Stimulated activated naive CD4-positive, alpha-beta T cell (primary cell): ENCODE results near the gene TLE7.

Source experiments
- DNase-seq, 6 experiments: peaks; one replicate each; lab custom pipeline; 2025; lab: John Stamatoyannopoulos, UW

TLE7 gene

DNA sequence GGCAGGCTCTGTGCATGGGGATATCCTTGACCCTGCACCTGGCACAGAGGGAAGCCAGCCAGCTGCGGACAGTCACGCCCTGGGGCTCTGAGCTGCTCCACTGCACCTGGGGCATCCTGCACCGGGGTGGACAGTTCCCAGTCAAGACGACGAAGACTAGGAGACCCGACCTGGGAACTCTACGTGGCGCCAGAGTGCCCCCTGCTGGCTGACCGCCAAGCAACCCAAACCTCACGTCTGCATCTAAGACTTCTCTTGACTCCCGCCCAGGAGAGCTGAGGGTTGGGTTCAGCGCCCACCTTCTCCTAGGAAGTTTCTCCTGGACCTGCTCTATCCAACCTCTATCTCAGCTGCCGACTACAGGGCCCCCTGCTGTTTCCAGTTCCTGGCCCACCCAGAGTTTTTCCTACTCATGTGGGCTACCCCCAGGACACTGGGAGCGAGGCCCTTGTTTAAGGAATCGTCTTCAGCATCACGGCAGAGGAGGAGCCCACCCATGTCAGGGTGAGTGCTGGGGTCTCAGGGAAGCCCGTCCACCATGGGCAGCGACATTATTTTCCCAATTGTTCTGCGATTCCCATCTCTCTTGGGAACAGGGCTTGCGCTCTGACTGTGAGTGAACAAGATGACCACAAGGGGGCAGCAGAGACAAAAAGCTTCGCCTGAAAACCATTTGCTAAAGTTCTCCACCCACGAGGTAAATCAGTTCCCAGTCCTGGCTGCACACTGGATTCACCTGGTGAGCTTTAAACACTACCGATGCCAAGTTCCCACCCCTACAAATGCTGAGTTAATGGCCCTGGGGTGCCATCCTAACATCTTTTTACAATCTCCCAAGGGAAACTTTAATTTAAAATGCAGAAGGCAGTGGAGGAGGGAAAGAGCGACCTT lies 29.3 kb downstream of the TLE7 start:
- DNase-seq, result peak; percentile 31 to 75 (median 49)

DNA sequence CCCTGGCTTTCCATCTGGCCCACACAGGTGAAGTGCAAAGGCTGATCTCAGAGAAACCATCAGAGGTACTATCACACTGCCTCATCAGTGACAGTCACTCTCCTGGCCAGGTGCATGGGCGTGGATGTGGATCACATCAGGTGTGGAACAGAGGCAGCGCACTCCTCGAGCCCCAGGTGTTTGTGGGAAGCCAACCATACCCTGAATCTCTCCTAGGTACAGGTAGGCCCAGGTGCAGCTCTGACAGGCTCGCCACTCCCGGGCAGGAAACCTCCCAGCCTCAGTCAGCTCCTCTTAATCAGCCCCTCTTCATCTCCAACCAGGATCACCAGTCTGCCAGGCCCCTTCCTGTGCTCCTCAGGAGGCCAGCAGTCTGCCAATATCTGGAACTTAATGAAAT lies 31.7 kb downstream of the TLE7 start:
- no peak for DNase-seq

DNA sequence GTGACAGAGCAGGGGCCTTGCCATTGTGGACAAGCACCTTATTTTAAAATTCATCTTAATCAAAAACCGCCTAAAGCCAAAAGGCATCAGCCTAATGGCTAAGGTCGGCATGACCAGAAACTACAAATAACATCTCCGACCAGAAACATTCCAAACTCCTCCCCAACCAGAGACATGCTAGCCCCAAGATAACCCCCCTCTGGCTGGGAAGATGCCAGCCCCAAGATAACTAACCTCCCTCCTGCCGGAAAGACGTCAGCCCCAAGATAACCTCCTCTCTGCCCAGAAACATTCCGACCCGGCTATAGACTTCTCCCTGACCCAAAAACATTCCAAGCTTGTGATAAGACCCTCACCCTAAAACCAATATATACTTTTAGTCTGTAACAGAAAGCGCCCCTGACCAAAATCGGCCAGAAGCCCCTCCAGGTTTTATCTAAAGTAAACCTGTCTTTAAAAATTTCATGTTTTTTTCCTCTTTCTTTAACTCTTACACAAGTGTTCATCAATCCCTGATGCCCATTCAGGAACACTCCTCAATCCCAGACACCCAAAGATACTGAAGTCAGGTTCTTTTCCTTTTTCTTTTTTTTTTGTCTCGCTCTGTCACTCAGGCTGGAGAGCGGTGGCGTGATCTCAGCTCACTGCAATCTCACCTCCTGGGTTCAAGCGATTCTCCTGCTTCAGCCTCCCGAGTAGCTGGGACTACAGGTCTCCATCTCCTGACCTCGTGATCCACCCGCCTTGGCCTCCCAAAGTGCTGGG lies 32.7 kb downstream of the TLE7 start:
- DNase-seq, result no peak

DNA sequence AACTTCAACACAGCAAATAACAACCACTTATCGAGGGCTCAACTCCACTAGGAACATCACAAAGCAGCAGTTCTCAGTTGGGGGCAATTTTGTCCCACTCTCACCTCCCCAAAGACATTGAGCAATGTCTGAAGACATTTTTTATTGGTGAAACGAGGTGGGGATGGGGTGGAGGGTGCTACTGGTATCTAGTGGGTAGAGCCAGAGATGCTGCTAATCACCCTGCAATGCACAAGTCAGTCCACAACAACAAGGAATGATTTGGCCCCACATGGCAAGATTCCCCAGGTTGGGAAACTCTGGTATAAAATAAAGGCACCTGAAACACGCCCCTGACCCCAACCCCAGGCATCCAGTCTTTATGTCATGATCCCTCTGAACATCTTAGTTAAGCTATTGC lies 33.3 kb downstream of the TLE7 start:
- no peak for DNase-seq

DNA sequence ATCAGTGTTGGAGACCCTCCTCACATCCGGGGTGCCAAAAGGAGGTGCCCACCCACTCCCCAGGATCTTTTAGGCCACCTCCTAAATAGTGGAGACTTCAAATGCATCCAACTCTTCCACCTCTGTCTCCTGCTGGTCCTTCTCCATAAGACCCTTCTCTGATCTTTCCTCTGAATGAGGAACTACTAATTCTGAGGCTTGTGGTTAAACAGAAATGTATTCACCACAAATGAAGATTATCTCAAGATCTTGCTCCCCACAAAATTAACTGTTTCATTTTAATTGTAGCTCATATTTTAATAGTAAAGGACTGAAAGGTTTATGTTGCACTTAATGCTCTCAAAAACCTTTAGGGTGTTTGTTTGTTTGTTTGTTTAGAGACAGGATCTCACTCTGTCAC lies 34.1 kb downstream of the TLE7 start:
- DNase-seq, result no peak

DNA sequence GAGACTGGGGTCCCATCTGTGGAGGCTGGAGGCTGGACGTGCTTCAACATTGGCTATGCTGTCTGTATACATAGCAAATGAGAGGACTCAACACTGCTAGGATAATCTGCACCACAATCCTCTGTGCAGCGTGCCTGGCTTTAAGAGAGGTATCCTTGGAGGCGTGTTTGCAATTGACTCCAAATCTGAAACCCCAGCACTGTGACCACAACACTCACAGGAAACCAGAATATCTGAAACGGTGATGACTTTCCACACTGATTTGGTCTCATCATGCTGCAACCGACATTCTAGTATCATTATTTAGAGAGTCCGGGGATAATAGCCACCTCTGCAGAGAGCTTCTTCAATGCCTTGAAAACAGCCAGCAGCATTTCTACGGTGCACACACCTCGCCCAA lies 35.1 kb downstream of the TLE7 start:
- no peak for DNase-seq

DNA sequence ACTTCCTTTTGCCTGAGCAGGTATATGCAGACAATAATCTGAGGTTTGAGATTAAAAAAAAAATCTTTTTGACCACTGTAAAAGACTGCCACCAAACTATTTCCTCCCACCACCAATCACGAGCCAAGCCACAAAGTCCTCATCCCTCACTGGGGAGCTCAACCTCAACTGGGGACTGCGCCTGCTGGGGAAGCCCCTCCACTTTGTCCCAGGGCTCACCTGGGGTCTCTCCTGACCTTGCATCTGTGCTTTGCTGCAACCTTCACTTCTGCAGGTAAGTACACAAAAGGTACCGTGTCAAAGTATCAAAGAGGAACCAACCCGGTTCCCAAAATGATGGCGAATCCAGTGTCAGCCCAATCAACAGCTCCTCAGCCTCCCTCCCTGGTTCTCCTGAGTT lies 35.5 kb downstream of the TLE7 start:
- DNase-seq, result no peak

DNA sequence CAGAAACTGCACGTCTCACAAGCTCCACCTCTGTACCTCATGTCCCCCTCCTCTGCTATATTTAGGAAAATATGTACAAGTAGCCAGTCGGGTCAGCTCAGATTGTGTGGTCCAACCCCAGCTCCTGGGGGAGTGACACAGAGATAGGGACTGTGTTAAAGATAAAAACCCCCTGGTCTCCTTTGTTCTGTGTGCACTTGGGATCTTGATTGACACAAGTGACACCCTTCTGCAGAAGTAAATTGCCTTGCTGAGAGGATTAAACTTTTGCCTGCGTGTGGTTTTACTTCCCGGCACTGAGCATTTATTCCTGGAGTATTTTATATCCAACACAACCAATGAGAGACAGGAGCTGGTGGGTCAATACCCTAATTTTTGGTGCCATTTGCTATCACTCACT lies 37.5 kb downstream of the TLE7 start:
- DNase-seq, result no peak

DNA sequence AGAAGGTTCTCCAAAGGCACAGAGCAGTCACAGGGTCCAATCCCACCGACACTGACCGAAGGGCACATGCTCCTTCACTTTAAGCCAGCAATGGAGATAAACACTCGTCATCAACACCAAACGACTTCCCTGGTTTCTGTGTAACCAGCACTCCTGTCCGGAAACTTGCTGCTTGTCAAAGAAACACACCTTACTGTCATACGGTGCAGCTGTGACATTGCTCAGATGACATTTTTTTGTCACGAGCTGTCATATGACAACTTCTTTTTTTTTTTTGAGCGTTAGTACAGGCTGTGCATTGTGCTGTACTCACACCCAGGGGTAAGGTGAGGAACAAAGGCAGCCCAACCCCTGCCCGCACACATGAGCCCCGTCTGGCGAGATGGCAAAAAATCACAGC lies 39.2 kb downstream of the TLE7 start:
- no peak for DNase-seq

DNA sequence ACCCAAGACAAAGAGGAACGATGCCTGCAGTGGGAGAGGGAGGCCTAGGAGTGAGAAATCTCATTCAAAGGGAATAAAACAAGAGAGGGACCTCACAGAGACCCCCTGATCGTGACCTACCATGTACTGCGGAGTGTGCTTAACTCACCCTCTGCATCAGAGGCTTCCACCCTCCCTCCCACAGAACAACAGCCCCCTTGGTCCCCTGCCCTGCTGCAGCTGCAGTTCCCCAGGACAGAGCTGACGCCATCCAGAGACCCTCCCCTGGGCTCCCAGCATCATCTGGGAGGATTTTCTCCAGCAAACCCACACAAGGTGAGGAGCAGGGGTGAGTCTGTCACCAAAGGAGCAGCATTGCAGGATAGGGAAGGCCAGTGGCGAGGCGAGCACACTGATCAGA lies 39.8 kb downstream of the TLE7 start:
- DNase-seq, result no peak

DNA sequence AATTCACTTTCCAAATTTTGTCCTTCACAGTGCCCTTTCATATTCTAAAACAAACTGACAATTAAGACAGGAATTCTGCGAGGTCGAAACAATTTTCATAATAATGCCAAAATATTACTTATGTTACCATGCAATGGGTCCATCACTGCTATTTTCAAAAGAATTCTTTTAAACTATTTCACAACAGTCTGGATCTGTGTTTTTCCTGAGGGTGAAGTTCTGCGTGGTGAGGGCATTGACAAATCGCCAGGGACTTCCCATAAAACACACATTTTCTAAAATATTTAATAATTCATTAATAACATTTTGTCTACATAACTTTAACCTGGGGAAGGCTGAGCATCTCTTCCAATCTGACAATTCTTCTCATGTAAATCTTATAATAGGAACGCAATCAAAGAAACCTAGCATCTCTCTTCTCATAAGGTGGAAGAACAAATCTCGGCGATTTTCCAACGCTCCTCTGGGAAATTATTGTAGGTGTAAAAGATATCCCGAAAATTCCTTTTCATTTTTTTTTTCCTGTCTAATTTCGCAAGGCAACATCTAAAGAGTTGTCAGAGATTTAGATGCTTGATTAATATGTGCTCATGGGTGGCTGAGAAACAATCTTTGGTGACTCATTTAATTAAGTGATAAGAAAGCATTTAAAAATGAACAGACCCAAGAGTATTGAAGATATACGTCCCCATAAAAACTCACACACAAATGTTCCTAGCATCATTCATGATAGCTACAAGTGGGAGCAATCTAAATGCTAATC lies 41.9 kb downstream of the TLE7 start:
- DNase-seq, result no peak

DNA sequence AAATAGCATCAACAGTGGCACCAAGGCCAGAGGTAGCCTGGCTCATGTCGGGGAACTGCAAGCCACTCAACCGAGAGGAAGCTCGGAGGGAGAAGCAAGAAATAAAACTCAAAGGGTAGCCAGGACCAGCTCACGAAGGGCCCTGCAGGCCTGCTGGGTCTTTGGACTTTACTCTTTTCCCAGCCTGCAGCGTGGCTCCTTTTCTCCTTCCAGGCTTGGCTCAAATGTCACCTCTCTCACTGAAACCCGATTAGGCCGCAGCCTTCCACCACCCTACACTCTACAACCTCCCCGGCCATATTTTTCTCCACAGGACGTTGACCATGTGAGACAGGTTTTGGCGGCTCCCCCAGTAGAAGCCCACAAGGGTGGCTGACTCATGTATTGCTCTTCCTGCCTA lies 45.3 kb downstream of the TLE7 start:
- DNase-seq, result no peak

DNA sequence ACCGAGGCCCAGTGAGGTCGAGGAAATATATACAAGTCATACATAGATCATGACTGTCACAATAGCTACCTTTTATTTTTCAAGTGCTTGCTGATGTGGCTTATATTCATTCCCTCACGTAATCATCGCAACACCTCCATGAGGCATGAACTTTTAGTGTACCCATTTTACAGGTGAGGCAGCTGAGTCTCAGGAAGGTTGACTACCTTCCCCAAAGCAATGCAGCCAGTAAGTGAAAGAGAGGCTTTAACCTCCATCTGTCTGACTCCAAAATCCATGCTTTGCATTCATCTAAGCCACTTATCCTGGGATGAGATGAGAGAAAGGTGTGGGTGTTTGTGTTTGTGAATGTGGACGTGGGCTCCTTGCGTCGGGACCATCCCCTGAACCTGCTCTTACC lies 52.5 kb downstream of the TLE7 start:
- no peak for DNase-seq

DNA sequence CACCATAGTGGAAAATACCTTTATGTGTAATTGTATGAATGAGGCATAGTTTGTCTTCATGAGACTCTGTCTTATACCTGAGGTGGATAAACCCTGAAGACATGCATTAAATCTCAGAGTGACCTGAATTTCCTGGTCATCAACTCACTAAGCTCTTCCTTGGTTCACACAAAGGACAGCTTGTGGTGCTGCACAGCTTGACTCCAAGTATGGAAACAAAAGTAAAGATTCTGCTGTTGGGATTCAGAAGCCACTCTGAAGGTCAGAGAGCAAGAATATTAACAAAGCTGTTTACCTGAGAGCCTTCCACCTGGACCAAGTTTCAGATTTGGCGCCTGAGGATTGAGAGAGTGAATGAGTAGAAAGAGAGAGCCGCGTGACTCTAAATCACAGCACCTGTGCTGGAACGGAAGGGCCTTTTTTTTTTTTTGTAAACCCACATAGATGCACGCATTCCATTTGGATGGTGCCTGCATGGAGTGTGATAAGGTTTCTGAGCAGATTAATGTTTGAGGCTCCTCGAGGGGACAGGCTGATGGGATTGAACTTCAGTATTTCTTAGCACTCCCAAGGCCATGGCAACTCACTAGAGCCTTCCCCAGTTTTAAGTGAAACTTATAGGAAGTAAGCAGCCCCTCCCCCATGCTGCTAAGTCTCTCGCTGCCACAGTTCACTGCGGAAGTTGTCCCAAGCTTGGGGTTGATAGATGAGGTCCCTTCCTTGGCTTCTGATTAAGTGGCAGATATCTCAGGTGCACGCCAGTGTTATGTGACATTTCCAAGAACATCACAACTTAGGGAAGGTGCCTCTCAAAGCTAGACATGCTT lies 54.6 kb downstream of the TLE7 start:
- no peak for DNase-seq

DNA sequence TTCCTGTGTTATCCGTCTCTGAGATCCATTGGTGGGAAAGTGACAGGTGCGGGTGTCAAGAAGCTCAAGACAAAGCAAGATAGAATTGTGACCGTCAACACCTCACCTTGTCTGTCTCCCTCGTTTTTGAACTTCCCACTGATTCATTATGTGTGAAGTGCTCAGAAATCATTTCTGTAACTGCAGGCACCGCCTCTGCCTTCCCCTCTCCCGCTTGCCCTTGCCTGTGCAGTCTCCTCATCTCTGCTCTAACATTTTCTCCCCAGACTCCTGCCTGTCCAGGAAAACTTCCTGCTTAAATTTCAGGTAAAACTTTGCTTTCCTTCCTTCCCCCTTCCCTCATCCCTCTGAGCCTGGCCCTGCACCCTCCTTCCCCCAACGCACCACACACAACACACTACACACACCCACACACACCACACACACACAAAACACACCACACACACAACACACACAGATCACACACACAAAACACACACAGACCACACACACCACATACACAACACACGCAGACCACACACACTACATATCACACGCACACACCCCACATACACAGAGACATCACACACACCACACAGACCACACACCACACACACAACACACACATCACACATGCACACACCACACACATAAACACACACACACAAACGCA lies 57.7 kb downstream of the TLE7 start:
- no peak for DNase-seq

DNA sequence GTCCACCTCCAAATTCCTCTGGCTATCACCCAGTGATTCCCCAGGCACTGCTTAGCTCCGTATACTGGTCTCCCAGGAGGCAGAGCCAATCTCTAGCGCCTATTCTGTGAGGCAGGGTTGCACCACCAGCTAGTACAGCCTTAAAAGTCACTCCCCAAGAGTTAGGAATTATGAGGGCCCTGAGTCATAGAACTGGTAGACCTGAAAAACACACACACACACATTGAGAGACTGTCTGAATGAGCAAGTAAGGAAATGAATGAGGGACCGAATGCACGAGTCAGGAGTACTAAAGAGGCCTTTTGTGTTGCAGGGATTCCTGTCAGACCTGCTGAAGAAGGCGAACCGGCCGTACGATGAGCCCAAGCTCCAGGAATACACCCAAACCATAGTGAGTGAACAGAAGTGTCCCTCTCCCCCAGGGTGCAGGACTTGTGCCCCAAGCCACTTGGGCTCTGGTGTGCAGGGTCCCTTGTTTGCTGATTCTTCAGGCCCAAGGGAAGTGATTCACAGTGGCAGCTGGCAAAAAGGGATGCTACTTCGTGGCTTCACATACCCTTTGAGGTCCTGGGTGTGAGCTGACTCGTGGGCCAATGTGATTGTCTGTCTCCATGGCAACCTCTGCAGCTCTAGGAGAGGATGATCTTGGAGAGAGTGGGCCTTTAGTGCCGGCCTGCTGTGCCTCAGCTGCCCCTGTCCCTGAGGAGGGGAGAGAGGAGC lies 58.6 kb downstream of the TLE7 start:
- no peak for DNase-seq

DNA sequence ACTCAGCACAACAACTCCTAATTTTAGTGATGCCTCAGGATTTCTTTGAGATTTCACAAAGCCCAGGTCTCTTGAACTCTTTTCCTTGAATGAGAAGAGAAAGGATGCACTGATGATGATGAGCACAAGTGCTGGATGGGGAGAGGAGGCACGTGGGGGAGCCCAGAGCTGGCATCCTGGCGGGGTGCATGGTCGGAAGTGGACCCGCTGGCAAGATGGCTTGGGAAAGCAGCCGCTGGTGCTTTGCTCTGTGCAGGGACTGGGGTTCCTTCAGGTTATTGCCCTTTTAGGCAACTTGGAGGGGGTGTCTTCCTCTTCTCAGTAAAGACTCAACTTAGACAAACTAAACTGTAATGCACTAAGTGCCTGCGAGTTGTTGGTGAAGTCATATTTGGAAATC lies 61.0 kb downstream of the TLE7 start:
- no peak for DNase-seq
